ENCODE results near the gene AQP9. TPM values are rescaled to one million over a fixed set of nuclear protein-coding genes. Genes with fewer than 3 reads are reported as not detected.
A peak's percentile ranks its signal among the peaks of the same experiment; 100 is the strongest.
"Not testable (repeated sequence)": the region's sequence is repeated elsewhere in the genome, so short reads cannot be mapped to it uniquely, and the experiment has no call there.

The AQP9 gene
- total RNA-seq, 1 donor from 2014 or later: 46.9 TPM

- Histone ChIP-seq H3K4me3 (no peak overlapping the region), H3K36me3 (no peaks in the 10 kb centered on the region), H3K27ac (no peak overlapping the region), H3K4me1 (no peaks in the 10 kb centered on the region), H3K27me3 (no peaks in the 10 kb centered on the region), H3K9me3 (no peaks in the 10 kb centered on the region)
- DNase-seq: no peak
- ATAC-seq: no peak
- intact Hi-C loops (cut with DNase I): no loop called here
- TF ChIP-seq CTCF (IDR thresholded peaks at IDR 0.05): no peak
These were observed 68.0 kb downstream of the AQP9 start for GRCh38 chr15:58206151-58206550.

GRCh38 chr15:58208217-58208616 is 70.0 kb downstream of the AQP9 start:
- ATAC-seq; H3K9me3 ChIP-seq; H3K4me1 ChIP-seq; H3K4me3 ChIP-seq; H3K27ac ChIP-seq; intact Hi-C loops (cut with DNase I); H3K36me3 ChIP-seq; DNase-seq; H3K27me3 ChIP-seq: not testable (repeated sequence)

GRCh38 chr15:58209007-58209481 is 70.9 kb downstream of the AQP9 start:
- intact Hi-C loops (cut with DNase I); H3K4me3 ChIP-seq; H3K36me3 ChIP-seq; H3K27ac ChIP-seq; H3K9me3 ChIP-seq; H3K27me3 ChIP-seq; DNase-seq; H3K4me1 ChIP-seq: not testable (repeated sequence)
- ATAC-seq: peak; percentile 66

GRCh38 chr15:58210031-58210430 is 71.8 kb downstream of the AQP9 start:
- ATAC-seq; H3K4me3 ChIP-seq; H3K27me3 ChIP-seq; H3K4me1 ChIP-seq; H3K27ac ChIP-seq; DNase-seq; H3K9me3 ChIP-seq; H3K36me3 ChIP-seq; intact Hi-C loops (cut with DNase I): not testable (repeated sequence)

- ATAC-seq: peak; percentile 65
- peak; percentile 51 for TF ChIP-seq CTCF (IDR thresholded peaks at IDR 0.05)
- intact Hi-C loops (cut with DNase I): no loop called here
These were observed 74.8 kb downstream of the AQP9 start for GRCh38 chr15:58212909-58213526.

GRCh38 chr15:58213587-58214338 is 75.6 kb downstream of the AQP9 start:
- intact Hi-C loops (cut with DNase I): no loop called here
- H3K4me1 ChIP-seq: no peaks in the 10 kb centered on the region
- no peaks in the 10 kb centered on the region for H3K9me3 ChIP-seq
- H3K36me3 ChIP-seq: no peaks in the 10 kb centered on the region
- DNase-seq (no peak), ATAC-seq (no peak)
- H3K27ac ChIP-seq: no peak overlapping the region
- no peak overlapping the region for H3K4me3 ChIP-seq
- no peak for TF ChIP-seq CTCF (IDR thresholded peaks at IDR 0.05)
- no peaks in the 10 kb centered on the region for H3K27me3 ChIP-seq

More at GRCh38 chr15:58212909-58213526, 74.8 kb downstream of the AQP9 start:
- Histone ChIP-seq H3K36me3 (no peaks in the 10 kb centered on the region), H3K9me3 (no peaks in the 10 kb centered on the region), H3K27me3 (no peaks in the 10 kb centered on the region), H3K27ac (no peak overlapping the region), H3K4me3 (no peak overlapping the region), H3K4me1 (no peaks in the 10 kb centered on the region)
- no peak for DNase-seq

- Histone ChIP-seq H3K36me3 (no peaks in the 10 kb centered on the region), H3K9me3 (no peaks in the 10 kb centered on the region), H3K27ac (no peak overlapping the region), H3K27me3 (no peaks in the 10 kb centered on the region), H3K4me1 (no peaks in the 10 kb centered on the region), H3K4me3 (no peak overlapping the region)
- intact Hi-C loops (cut with DNase I): no loop called here
- ATAC-seq: no peak
- DNase-seq: no peak
- no peak for TF ChIP-seq CTCF (IDR thresholded peaks at IDR 0.05)
These were observed 76.6 kb downstream of the AQP9 start for GRCh38 chr15:58214591-58215340.
